GM12801 (cell line): ENCODE measurements around the gene TECPR2.

Experiments
- CTCF ChIP-seq: IDR thresholded peaks from one replicate; pipeline ENCODE4 v1.5.1; 2011; ENCODE audit warnings: control low read depth; ENCODE audit not compliant: insufficient read length; ENCODE audit errors: extremely low read depth

The TECPR2 gene

DNA sequence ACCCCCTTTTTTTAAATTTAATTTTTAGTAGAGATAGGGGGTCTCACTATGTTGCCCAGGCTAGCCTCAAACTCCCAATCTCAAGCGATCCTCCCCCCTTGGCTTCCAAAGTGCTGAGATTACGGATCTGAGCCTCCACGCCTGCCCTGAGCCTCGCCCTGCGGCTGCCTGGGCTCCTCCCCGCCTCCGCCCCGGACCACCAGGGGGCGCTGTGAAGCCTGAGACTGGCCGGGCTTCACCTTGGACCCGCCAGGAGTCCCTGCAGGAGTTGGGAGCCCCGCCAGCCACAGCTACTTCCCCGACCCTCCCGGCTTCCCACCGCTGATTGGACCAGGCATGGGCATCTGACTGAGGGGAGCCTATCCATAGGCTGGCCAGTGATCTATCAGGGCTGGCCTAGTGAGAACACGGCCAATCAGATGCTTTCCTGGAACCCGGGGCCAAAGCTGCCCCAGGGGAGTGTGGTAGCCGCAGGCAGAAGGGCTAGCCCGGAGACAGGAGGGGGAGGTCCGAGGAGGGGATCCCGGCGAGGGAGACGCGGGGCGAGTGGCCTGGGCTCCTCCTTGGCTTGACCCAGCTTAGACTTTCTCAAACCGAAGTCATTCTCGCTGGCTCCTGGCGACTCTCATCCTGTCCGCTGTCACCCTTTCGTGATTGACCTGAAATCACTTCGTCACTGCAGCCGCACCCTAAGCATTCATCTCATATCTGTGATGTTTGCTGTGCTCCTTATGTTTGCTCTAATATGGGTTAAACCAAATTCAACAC lies 161.9 kb downstream of the TECPR2 start:
- TF ChIP-seq CTCF: no peak

DNA sequence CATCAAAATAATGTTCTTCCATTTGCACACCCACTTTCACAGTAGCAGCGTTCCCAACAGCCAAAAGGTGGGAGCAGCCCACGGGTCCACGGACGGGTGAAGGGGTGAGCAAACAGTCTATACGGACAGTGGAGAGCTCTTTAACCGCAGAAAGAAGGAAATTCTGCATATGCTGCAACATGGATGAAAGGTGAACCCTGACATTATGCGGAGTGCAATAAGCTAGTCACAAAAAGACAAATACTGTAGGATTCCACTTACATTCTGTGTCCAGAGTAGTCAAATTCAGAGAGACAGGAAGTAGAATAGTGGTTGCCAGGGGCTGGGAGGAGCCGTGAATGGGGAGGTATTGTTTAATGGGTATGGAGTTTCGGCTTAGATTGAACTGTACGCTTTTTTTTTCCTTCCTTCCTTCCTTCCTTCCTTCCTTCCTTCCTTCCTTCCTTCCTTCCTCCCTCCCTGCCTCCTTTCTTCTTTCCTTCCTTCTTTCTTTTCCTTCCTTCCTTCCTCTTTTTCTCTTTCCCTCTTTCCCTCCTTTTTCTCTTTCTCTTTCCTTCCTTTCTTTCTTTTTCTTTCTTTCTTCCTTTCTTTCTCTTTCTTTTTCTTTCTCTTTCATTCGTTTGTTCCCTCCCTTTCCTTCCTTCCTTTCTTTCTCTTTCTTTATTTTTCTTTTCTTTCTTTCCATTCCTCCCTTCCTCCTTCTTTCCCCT lies 162.6 kb downstream of the TECPR2 start:
- no peak for TF ChIP-seq CTCF

GRCh38 chr14:102525929-102526497 lies 163.3 kb downstream of the TECPR2 start:
- no peak for TF ChIP-seq CTCF

GRCh38 chr14:102528431-102529170 lies 165.9 kb downstream of the TECPR2 start:
- TF ChIP-seq CTCF: no peak

- TF ChIP-seq CTCF: no peak
These were observed 168.2 kb downstream of the TECPR2 start for GRCh38 chr14:102530828-102531478.

GRCh38 chr14:102532204-102532658 lies 169.5 kb downstream of the TECPR2 start:
- TF ChIP-seq CTCF: no peak
